A673 (cell line): ENCODE results near the gene TRMT2B. TPM values are rescaled to one million over a fixed set of nuclear protein-coding genes. Genes with fewer than 3 reads are reported as not detected.
"Not testable (repeated sequence)": the region's sequence is repeated elsewhere in the genome, so short reads cannot be mapped to it uniquely, and the experiment has no call there.

Experiments used
- BruUV-seq: library from RNA; stranded (reverse); fragments of 400-500 nt; replicated peaks from 2 replicates; lab custom pipeline; 2021; lab: Mats Ljungman, UMichigan
- CTCF ChIA-PET: fragments of 300-600 bp; sonication (Branson Sonifier 250); formaldehyde crosslinking; loops from one replicate; lab custom pipeline; 2022; ENCODE audit warnings: antibody characterized with exemption; lab: Charles Lee
- POLR2A ChIA-PET: fragments of 300-600 bp; sonication (Branson Sonifier 250); formaldehyde crosslinking; loops from one replicate; lab custom pipeline; 2022; ENCODE audit warnings: antibody characterized with exemption; ENCODE audit not compliant: low non-redundant PET; lab: Charles Lee
- DNase-seq: peaks from one replicate; pipeline ENCODE4 v3.0.0-alpha.2; 2015; ENCODE audit warnings: low spot score
- H3K27ac ChIP-seq: fragments of 200-600 bp; sonication (generic); 2 replicates; pipeline ENCODE4 v1.5.1; 2016; ENCODE audit warnings: mixed run types, low read depth, mild to moderate bottlenecking, mixed read lengths, antibody characterized with exemption, low read length; ENCODE audit not compliant: poor library complexity, severe bottlenecking
- H3K27me3 ChIP-seq: fragments of 200-600 bp; sonication (generic); replicated peaks from 2 replicates; pipeline ENCODE4 v1.6.1; 2017; ENCODE audit warnings: mixed run types, low read depth, mild to moderate bottlenecking, mixed read lengths, antibody characterized with exemption, low read length; ENCODE audit not compliant: insufficient read depth, poor library complexity
- H3K36me3 ChIP-seq: fragments of 200-600 bp; sonication (generic); 2 replicates; pipeline ENCODE4 v1.6.1; 2016; ENCODE audit warnings: mixed run types, mild to moderate bottlenecking, mixed read lengths, antibody characterized with exemption, low read length; ENCODE audit not compliant: insufficient read depth, poor library complexity, severe bottlenecking
- H3K4me1 ChIP-seq: fragments of 200-600 bp; sonication (generic); 2 replicates; pipeline ENCODE4 v1.6.1; 2017; ENCODE audit warnings: mixed run types, mild to moderate bottlenecking, mixed read lengths, antibody characterized with exemption, low read length; ENCODE audit not compliant: insufficient read depth, poor library complexity, severe bottlenecking
- H3K4me3 ChIP-seq: fragments of 200-600 bp; sonication (generic); 2 replicates; pipeline ENCODE4 v1.5.1; 2016; ENCODE audit warnings: low read depth, mixed run types, mild to moderate bottlenecking, mixed read lengths, low read length; ENCODE audit not compliant: poor library complexity, severe bottlenecking
- H3K9me3 ChIP-seq: fragments of 200-600 bp; sonication (generic); 2 replicates; pipeline ENCODE4 v1.6.1; 2016; ENCODE audit warnings: mixed run types, low read depth, mild to moderate bottlenecking, mixed read lengths, antibody characterized with exemption, low read length; ENCODE audit not compliant: poor library complexity, severe bottlenecking
- CTCF ChIP-seq: fragments of 300-800, 200-600 bp; sonication (generic); conservative IDR thresholded peaks from 2 replicates; pipeline ENCODE4 v1.5.1; 2017; ENCODE audit warnings: low read depth, mild to moderate bottlenecking, antibody characterized with exemption, low read length, moderate library complexity, mixed read lengths
- EZH2 ChIP-seq: fragments of 200-600 bp; sonication (generic); IDR thresholded peaks from 2 replicates; pipeline ENCODE4 v1.6.1; 2017; ENCODE audit warnings: borderline replicate concordance, low read depth, mild to moderate bottlenecking, mixed read lengths, antibody characterized with exemption, low read length; ENCODE audit not compliant: poor library complexity, severe bottlenecking
- intact Hi-C: fragments of 100-400 bp; cut with micrococcal nuclease; formaldehyde crosslinking; loops from one replicate; pipeline ENCODE4 v1.10.0; 2022; ENCODE audit not compliant: unreplicated experiment
- total RNA-seq: library from RNA; stranded (reverse); gene quantifications from 2 replicates; pipeline ENCODE4 v1.2.3, GENCODE V29; 2021

The TRMT2B gene
- total RNA-seq, 1 experiment from 2014 or later, result 20.8 TPM

- no peak overlapping the region for H3K27ac ChIP-seq
- POLR2A ChIA-PET, result no interaction called here
- intact Hi-C loops, result no loop called here
These were observed 26.8 kb downstream of the TRMT2B start for GRCh38 chrX:101025126-101025525.

GRCh38 chrX:101022020-101022419 is 29.9 kb downstream of the TRMT2B start:
- H3K9me3 ChIP-seq, result no peaks in the 10 kb centered on the region

More at GRCh38 chrX:101025126-101025525, 26.8 kb downstream of the TRMT2B start:
- no peaks in the 10 kb centered on the region for H3K9me3 ChIP-seq
- H3K36me3 ChIP-seq, result no peaks in the 10 kb centered on the region
- TF ChIP-seq EZH2, result no peak
- TF ChIP-seq CTCF, result no peak
- BruUV-seq, result no TSS peak
- no peaks in the 10 kb centered on the region for H3K27me3 ChIP-seq
- CTCF ChIA-PET, result interaction anchor here (0.7 kb wide), 1 partner anchor 514 kb away, joined by 4 read pairs; no protein-coding TSS in a partner anchor
- DNase-seq, result no peak
- H3K4me3 ChIP-seq, result no peak overlapping the region
- H3K4me1 ChIP-seq, result no peaks in the 10 kb centered on the region

GRCh38 chrX:101012031-101012430 is 39.9 kb downstream of the TRMT2B start:
- peaks cover 17% of the 10 kb centered on the region for H3K36me3 ChIP-seq
- H3K9me3 ChIP-seq, CTCF ChIA-PET, POLR2A ChIA-PET, H3K4me3 ChIP-seq, intact Hi-C loops, H3K27me3 ChIP-seq, H3K27ac ChIP-seq, DNase-seq, BruUV-seq, H3K4me1 ChIP-seq: not testable (repeated sequence)

More at GRCh38 chrX:101022020-101022419, 29.9 kb downstream of the TRMT2B start:
- no peak for DNase-seq
- CTCF ChIA-PET, result no interaction called here
- intact Hi-C loops, result no loop called here
- Histone ChIP-seq H3K27me3 (no peaks in the 10 kb centered on the region), H3K27ac (no peak overlapping the region), H3K36me3 (peaks cover 3% of the 10 kb centered on the region), H3K4me3 (no peak overlapping the region), H3K4me1 (no peaks in the 10 kb centered on the region)
- BruUV-seq, result no TSS peak
- TF ChIP-seq CTCF (no peak), EZH2 (no peak)
- POLR2A ChIA-PET, result no interaction called here

- intact Hi-C loops, result no loop called here
- POLR2A ChIA-PET, result no interaction called here
- Histone ChIP-seq H3K36me3 (peaks cover 15% of the 10 kb centered on the region), H3K27ac (no peak overlapping the region), H3K27me3 (no peaks in the 10 kb centered on the region), H3K4me3 (no peak overlapping the region), H3K4me1 (no peaks in the 10 kb centered on the region), H3K9me3 (no peaks in the 10 kb centered on the region)
- BruUV-seq, result no TSS peak
- CTCF ChIA-PET, result no interaction called here
- no peak for DNase-seq
- TF ChIP-seq CTCF (no peak), EZH2 (no peak)
These were observed 42.8 kb downstream of the TRMT2B start for GRCh38 chrX:101009090-101009489.
